Central memory CD8-positive, alpha-beta T cell (primary cell): Measurements from ENCODE around the gene CCDC69.

Experiments used
- ATAC-seq: fragments of 150-1000 bp; cut with Tn5 transposase; replicated peaks from 2 replicates; pipeline ENCODE4 v1.10.0; 2022; ENCODE audit warnings: mild to moderate bottlenecking, moderate FRiP score, moderate number of reproducible peaks; ENCODE audit not compliant: poor library complexity, severe bottlenecking; ENCODE audit errors: extremely low read depth
- DNase-seq, 2 donors: peaks; one replicate each; pipeline ENCODE4 v3.0.0; 2021; ENCODE audit warnings: low spot score in 2 of 2
- H3K27ac Mint-ChIP-seq: one replicate; pipeline ENCODE4 v1.8.0; 2022; ENCODE audit warnings: low read depth, mild to moderate bottlenecking, moderate library complexity, mixed read lengths
- H3K27me3 Mint-ChIP-seq: one replicate; pipeline ENCODE4 v1.8.0; 2022; ENCODE audit warnings: mixed read lengths
- H3K36me3 Mint-ChIP-seq: one replicate; pipeline ENCODE4 v1.8.0; 2022; ENCODE audit warnings: mild to moderate bottlenecking, moderate library complexity, mixed read lengths; ENCODE audit not compliant: insufficient read depth
- H3K4me1 Mint-ChIP-seq: one replicate; pipeline ENCODE4 v1.8.0; 2022; ENCODE audit warnings: mixed read lengths
- H3K4me3 Mint-ChIP-seq: one replicate; pipeline ENCODE4 v1.8.0; 2022; ENCODE audit warnings: mild to moderate bottlenecking, moderate library complexity, mixed read lengths
- H3K9me3 Mint-ChIP-seq: one replicate; pipeline ENCODE4 v1.8.0; 2022; ENCODE audit warnings: mixed read lengths

CCDC69 gene

GRCh38 chr5:151254556-151254955 lies 30.7 kb upstream of the CCDC69 start:
- DNase-seq (no peak), ATAC-seq (no peak)
- Mint-ChIP-seq H3K36me3 (peaks cover 8% of the 10 kb centered on the region), H3K27ac (no peak overlapping the region), H3K4me3 (no peak overlapping the region), H3K4me1 (peaks cover 55% of the 10 kb centered on the region), H3K27me3 (no peaks in the 10 kb centered on the region), H3K9me3 (no peaks in the 10 kb centered on the region)

GRCh38 chr5:151253605-151253950 lies 29.7 kb upstream of the CCDC69 start:
- H3K27me3 Mint-ChIP-seq, result no peaks in the 10 kb centered on the region
- H3K4me1 Mint-ChIP-seq, result peaks cover 55% of the 10 kb centered on the region
- peak overlapping the region; percentile 79 for H3K27ac Mint-ChIP-seq
- peak overlapping the region; percentile 78 for H3K4me3 Mint-ChIP-seq
- ATAC-seq (no peak), DNase-seq (no peak)
- H3K36me3 Mint-ChIP-seq, result peaks cover 8% of the 10 kb centered on the region
- no peaks in the 10 kb centered on the region for H3K9me3 Mint-ChIP-seq

- Mint-ChIP-seq H3K9me3 (no peaks in the 10 kb centered on the region), H3K4me1 (peaks cover 55% of the 10 kb centered on the region), H3K36me3 (peaks cover 9% of the 10 kb centered on the region), H3K27me3 (no peaks in the 10 kb centered on the region), H3K4me3 (peak within 1 kb of the TSS; percentile 78), H3K27ac (peak within 1 kb of the TSS; percentile 79)
- DNase-seq (peak; percentile 95 to 96), ATAC-seq (peak; percentile 98)
Observed at GRCh38 chr5:151252762-151253604, 29.1 kb upstream of the CCDC69 start, which contains the start of gene GM2A. Gene GM2A, plus strand, starts transcription at chr5:151253185. Its CDS starts 32 bp downstream, at chr5:151253217.

GRCh38 chr5:151251621-151252020 lies 27.7 kb upstream of the CCDC69 start:
- DNase-seq (no peak), ATAC-seq (no peak)
- H3K27ac Mint-ChIP-seq, result peak overlapping the region; percentile 79
- no peaks in the 10 kb centered on the region for H3K27me3 Mint-ChIP-seq
- H3K36me3 Mint-ChIP-seq, result peaks cover 9% of the 10 kb centered on the region
- H3K4me3 Mint-ChIP-seq, result peak overlapping the region; percentile 78
- no peaks in the 10 kb centered on the region for H3K9me3 Mint-ChIP-seq
- peaks cover 43% of the 10 kb centered on the region for H3K4me1 Mint-ChIP-seq

- Mint-ChIP-seq H3K27ac (peak overlapping the region; percentile 73), H3K9me3 (no peaks in the 10 kb centered on the region), H3K4me1 (peaks cover 43% of the 10 kb centered on the region), H3K36me3 (peaks cover 9% of the 10 kb centered on the region), H3K4me3 (peak overlapping the region; percentile 78), H3K27me3 (no peaks in the 10 kb centered on the region)
- ATAC-seq (no peak), DNase-seq (no peak)
Observed at GRCh38 chr5:151251001-151251551, 27.2 kb upstream of the CCDC69 start.

GRCh38 chr5:151250346-151251000 lies 26.6 kb upstream of the CCDC69 start:
- Mint-ChIP-seq H3K4me1 (peaks cover 39% of the 10 kb centered on the region), H3K9me3 (no peaks in the 10 kb centered on the region), H3K4me3 (peak overlapping the region; percentile 78), H3K27me3 (no peaks in the 10 kb centered on the region), H3K36me3 (peaks cover 9% of the 10 kb centered on the region), H3K27ac (peak overlapping the region; percentile 73)
- DNase-seq (no peak), ATAC-seq (no peak)

- H3K4me1 Mint-ChIP-seq, result peaks cover 38% of the 10 kb centered on the region
- no peak overlapping the region for H3K4me3 Mint-ChIP-seq
- ATAC-seq, result no peak
- no peaks in the 10 kb centered on the region for H3K27me3 Mint-ChIP-seq
- no peak for DNase-seq
- H3K27ac Mint-ChIP-seq, result no peak overlapping the region
- H3K36me3 Mint-ChIP-seq, result peaks cover 9% of the 10 kb centered on the region
- no peaks in the 10 kb centered on the region for H3K9me3 Mint-ChIP-seq
Observed at GRCh38 chr5:151249281-151249680, 25.4 kb upstream of the CCDC69 start.

GRCh38 chr5:151248651-151249050 lies 24.8 kb upstream of the CCDC69 start:
- no peak for ATAC-seq
- peaks cover 38% of the 10 kb centered on the region for H3K4me1 Mint-ChIP-seq
- no peak overlapping the region for H3K4me3 Mint-ChIP-seq
- DNase-seq, result no peak
- H3K9me3 Mint-ChIP-seq, result no peaks in the 10 kb centered on the region
- H3K36me3 Mint-ChIP-seq, result peaks cover 9% of the 10 kb centered on the region
- no peak overlapping the region for H3K27ac Mint-ChIP-seq
- no peaks in the 10 kb centered on the region for H3K27me3 Mint-ChIP-seq

- H3K27ac Mint-ChIP-seq, result no peak overlapping the region
- no peaks in the 10 kb centered on the region for H3K27me3 Mint-ChIP-seq
- peaks cover 18% of the 10 kb centered on the region for H3K4me1 Mint-ChIP-seq
- no peaks in the 10 kb centered on the region for H3K9me3 Mint-ChIP-seq
- no peak overlapping the region for H3K4me3 Mint-ChIP-seq
- no peak for ATAC-seq
- DNase-seq, result no peak
- peaks cover 4% of the 10 kb centered on the region for H3K36me3 Mint-ChIP-seq
Observed at GRCh38 chr5:151245680-151246219, 21.9 kb upstream of the CCDC69 start.

GRCh38 chr5:151244206-151244605 lies 20.3 kb upstream of the CCDC69 start:
- Mint-ChIP-seq H3K27ac (no peak overlapping the region), H3K4me1 (peaks cover 12% of the 10 kb centered on the region), H3K27me3 (no peaks in the 10 kb centered on the region), H3K4me3 (no peak overlapping the region), H3K36me3 (peaks cover 1% of the 10 kb centered on the region), H3K9me3 (no peaks in the 10 kb centered on the region)
- ATAC-seq (peak; percentile 60), DNase-seq (no peak)

GRCh38 chr5:151243564-151243963 lies 19.7 kb upstream of the CCDC69 start:
- Mint-ChIP-seq H3K27me3 (no peaks in the 10 kb centered on the region), H3K36me3 (peaks cover 1% of the 10 kb centered on the region), H3K4me3 (no peak overlapping the region), H3K27ac (no peak overlapping the region), H3K4me1 (peaks cover 12% of the 10 kb centered on the region), H3K9me3 (no peaks in the 10 kb centered on the region)
- ATAC-seq (no peak), DNase-seq (no peak)

GRCh38 chr5:151243127-151243526 lies 19.2 kb upstream of the CCDC69 start:
- Mint-ChIP-seq H3K36me3 (no peaks in the 10 kb centered on the region), H3K27me3 (no peaks in the 10 kb centered on the region), H3K4me1 (peaks cover 12% of the 10 kb centered on the region), H3K9me3 (no peaks in the 10 kb centered on the region), H3K4me3 (no peak overlapping the region), H3K27ac (no peak overlapping the region)
- DNase-seq (no peak), ATAC-seq (no peak)
